GOT3 (cell line): ENCODE data around the gene BRD4.
A peak's percentile ranks its signal among the peaks of the same experiment; 100 is the strongest.

Experiments
- DNase-seq: peaks from one replicate; lab custom pipeline; 2025; ENCODE audit warnings: mixed read lengths; lab: John Stamatoyannopoulos, UW

BRD4 gene

GRCh38 chr19:15248648-15249527 is 83.5 kb downstream of the BRD4 start:
- DNase-seq: peak; percentile 56

DNA sequence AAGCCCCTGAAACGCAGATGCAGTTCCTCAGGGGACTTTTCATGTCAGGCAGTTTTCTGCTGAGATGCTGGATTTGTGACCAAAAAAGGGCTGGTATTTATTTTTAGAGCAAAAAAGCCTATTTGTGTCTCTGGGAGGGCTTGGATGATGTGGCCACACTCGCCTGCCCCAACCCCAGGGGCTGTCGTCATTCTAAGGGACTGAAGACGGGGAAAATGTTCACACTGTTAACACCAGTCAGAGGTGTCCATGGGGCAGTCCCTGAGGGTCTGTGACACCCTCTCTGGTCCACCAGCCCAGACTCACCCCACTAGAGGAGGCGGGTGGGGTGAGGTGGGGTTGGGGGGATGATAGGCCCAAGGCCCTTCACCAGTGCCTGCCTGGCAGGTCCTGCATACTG is 84.2 kb downstream of the BRD4 start:
- no peak for DNase-seq

GRCh38 chr19:15247107-15248014 is 85.0 kb downstream of the BRD4 start:
- DNase-seq: no peak

GRCh38 chr19:15246198-15246481 is 86.2 kb downstream of the BRD4 start:
- no peak for DNase-seq

DNA sequence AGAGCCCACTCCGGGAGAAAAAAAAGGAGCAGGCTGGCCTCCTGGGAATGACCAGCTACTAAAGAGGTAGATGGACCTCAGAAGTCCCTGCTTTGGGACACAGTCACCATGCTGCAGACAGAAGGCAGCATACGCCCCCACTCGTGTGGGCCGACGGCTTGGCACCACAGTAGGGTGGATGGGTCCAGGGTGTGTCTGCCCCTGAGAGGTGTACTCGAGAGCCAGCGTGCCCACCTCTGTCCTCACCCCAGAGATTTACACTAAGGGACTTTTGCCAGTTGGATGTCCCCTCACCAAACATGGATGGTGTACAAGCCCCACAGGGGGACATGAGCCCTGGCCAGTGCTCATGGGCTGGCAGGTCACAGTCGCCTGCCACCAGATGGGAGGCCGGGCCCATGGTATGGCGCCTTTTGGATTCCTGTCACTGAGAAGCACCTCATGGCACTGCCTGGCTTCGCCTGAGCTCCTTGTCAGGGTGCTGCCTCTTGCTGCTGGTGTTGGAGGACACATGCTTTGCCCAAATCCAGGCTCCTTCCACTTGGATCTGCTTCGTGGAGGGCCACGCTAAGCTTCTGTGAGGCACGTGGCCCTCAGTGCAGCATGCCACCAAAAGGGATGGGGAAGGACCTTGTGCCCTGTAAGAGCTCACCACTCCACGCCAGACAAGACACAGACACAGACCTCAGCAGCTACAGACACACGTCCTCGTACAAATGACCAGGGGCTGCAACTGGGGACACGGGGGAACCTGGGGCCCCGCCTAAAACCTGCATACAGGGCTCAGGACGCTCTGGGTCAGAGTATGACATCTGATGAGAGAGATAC is 86.8 kb downstream of the BRD4 start:
- DNase-seq: no peak

DNA sequence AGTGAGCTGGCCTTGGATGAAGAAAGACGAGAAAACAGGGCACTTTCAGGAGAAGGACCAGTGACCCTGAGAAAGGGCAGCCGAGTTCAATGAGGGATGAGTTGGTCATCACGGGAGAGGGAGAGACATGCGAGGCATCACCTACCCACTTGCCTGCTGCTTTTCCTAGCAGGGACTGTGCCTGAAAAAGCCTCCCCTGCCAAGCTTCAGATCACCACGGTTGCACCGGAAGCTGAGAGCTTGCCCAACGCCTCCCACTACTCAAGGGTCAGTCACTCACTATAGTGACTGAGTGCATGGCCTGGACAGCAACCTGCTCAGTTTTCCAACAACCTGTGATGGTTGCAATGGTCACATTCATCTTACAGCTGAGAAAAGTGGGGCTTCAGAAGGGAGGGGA is 87.5 kb downstream of the BRD4 start:
- DNase-seq: no peak

- DNase-seq: no peak
These were observed 88.1 kb downstream of the BRD4 start for GRCh38 chr19:15244106-15244803.

DNA sequence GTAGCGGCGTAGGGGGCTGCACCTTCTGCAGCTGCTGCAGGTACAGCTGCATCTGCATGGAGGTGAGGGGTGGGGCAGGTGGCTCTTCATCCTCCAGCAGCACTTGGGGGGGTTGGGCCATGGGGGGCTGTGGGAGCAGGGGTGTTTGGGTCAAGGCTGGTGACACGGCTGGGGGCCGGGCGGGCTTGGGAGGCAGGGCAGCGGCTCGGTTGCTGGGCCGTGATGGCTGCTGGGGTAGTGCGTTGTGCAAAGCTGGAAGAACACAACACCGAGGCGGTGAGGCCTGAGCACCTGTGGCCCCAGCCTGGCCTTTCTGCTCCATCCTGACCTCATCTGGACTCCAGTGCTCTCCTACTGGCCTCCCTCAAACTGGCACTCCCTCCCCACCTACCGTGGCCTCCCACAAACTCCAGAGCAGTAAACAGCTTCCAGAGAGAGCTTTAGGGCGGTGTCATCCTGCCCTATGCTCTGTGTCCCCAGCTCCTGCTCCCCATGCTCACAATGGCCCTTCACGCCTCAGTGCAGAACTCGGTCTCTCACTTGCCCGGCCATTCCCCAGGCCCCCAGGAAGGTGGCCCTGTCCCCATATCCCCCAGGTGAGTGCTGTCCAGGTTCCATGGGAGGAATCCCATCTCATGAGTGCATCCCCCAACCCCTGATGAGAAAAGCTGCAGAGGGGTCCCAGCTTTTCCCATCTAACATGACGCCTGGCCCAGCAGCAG is 88.9 kb downstream of the BRD4 start:
- no peak for DNase-seq

GRCh38 chr19:15241259-15241910 is 91.0 kb downstream of the BRD4 start:
- DNase-seq: no peak

- DNase-seq: no peak
These were observed 91.8 kb downstream of the BRD4 start for GRCh38 chr19:15240515-15240914.

- no peak for DNase-seq
These were observed 92.9 kb downstream of the BRD4 start for GRCh38 chr19:15239337-15239949.

DNA sequence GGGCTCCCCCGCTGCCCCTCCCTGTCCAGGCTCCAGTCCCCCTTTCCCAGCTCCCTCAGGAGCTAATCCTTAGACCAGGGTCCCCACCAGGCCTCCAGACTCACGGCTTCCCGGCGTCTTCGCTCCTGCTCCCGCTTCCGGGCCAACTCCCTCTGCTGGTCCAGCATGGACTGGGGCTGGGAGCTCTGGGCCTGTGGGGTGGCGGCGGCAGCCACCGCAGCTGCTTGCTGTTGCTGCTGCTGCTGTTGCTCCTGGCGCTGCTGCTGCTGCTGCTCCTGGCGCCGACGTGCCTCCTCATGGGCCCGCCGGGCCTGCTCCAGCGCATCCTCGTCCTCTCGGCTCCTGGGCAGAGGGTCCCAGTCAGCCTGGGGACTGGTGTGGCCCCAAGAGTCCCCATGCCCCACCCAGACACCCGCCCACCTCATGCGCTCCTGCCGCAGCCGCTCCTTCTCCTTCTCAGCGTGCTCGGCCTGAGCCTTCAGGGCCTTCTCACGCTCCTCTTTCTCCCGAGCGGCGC is 93.6 kb downstream of the BRD4 start:
- no peak for DNase-seq

GRCh38 chr19:15237759-15238638 is 94.3 kb downstream of the BRD4 start:
- DNase-seq: no peak

DNA sequence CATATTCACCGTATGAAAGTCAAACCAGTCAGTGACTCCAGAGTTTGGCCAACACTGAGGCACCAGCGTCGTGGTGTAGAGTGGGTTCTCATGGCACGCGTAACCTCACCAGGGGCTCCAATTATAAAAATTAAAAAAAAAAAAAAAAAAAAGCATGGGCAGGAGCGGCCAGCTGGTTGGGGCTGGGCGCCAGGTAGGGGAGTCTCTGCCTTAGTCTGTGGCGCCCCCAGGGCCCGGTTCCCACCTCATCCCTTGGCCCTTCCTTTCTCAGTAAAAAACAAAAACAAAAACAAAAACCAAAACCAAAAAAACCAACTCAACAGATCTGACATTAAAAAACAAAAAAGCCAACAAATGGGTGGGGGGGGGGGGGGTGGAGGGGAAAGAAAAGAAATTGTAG is 95.5 kb downstream of the BRD4 start:
- no peak for DNase-seq

GRCh38 chr19:15235781-15236180 is 96.6 kb downstream of the BRD4 start:
- DNase-seq: no peak

GRCh38 chr19:15234431-15235130 is 97.8 kb downstream of the BRD4 start:
- DNase-seq: no peak

DNA sequence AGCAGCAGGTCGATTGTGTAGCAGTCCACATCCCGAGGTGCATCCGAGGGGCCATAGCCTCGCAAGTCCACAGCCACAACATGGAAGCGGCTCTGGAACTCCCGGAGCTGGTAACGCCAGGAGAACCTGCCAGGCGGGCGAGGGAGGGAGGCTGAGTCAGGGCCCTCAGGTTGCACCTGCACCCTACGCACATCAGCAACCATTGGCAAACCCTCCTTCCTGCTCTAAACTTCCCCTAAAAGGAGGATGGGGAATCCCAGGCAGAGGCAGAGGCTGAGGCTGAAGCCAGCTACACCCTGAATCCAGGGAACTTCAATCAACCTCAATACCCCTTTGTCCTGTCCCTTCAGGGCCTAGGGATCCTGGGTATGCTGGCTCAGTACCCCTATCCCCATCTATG is 101.1 kb downstream of the BRD4 start:
- DNase-seq: no peak

DNA sequence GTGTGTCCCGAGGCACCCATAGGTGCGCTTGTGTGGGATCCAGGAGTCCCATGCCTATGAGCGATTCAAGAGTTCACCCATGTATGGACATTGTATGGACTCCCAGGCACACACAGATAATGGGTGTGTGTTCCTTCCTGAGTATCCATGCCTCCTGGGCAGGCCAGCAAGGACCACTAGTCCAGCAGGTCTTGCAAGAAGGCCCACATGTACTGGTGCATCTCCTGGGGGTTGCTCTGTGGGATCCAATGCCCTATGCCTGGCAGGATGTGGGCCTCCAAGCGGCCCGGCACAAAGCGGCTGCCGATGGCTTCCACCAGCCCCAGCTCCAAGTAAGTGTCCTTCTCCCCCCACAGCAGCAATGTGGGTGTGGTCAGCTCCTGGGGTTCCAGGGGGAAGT is 105.1 kb downstream of the BRD4 start:
- no peak for DNase-seq
